Progenitor cell of endocrine pancreas (in vitro differentiated cells): ENCODE results near the gene ATF2. TPM values are rescaled to one million over a fixed set of nuclear protein-coding genes. Genes with fewer than 3 reads are reported as not detected.
"Not testable (repeated sequence)": the region's sequence is repeated elsewhere in the genome, so short reads cannot be mapped to it uniquely, and the experiment has no call there.

ENCODE experiments used
- DNase-seq: peaks from one replicate; pipeline ENCODE4 v3.0.0; 2021; ENCODE audit warnings: low spot score; ENCODE audit not compliant: unreplicated experiment
- H3K27ac Mint-ChIP-seq: 2 replicates; pipeline ENCODE4 v1.8.0; 2021; ENCODE audit warnings: mild to moderate bottlenecking, moderate library complexity, mixed read lengths
- H3K27me3 Mint-ChIP-seq: 2 replicates; pipeline ENCODE4 v1.8.0; 2021; ENCODE audit warnings: mixed read lengths
- H3K36me3 Mint-ChIP-seq: 2 replicates; pipeline ENCODE4 v1.8.0; 2022; ENCODE audit warnings: mixed read lengths; ENCODE audit not compliant: insufficient read depth
- H3K4me1 Mint-ChIP-seq: 2 replicates; pipeline ENCODE4 v1.8.0; 2021; ENCODE audit warnings: low read depth, mixed read lengths
- H3K4me3 Mint-ChIP-seq: 2 replicates; pipeline ENCODE4 v1.8.0; 2021; ENCODE audit warnings: low read depth, mild to moderate bottlenecking, moderate library complexity, mixed read lengths
- H3K9me3 Mint-ChIP-seq: 2 replicates; pipeline ENCODE4 v1.8.0; 2021; ENCODE audit warnings: low read depth, mixed read lengths
- total RNA-seq: library from RNA; stranded (reverse); gene quantifications from 2 replicates; pipeline ENCODE4 v1.2.1, GENCODE V29; 2021
- TF ChIP-seq, protein P1 (sequence below): fragments of 200-600 bp; sonication (generic); IDR thresholded peaks from one replicate; pipeline ENCODE4 v1.5.0; 2021; ENCODE audit warnings: antibody characterized with exemption, mild to moderate bottlenecking; ENCODE audit not compliant: unreplicated experiment

ATF2 gene
- total RNA-seq, 1 donor from 2014 or later = 58.9 TPM

DNA sequence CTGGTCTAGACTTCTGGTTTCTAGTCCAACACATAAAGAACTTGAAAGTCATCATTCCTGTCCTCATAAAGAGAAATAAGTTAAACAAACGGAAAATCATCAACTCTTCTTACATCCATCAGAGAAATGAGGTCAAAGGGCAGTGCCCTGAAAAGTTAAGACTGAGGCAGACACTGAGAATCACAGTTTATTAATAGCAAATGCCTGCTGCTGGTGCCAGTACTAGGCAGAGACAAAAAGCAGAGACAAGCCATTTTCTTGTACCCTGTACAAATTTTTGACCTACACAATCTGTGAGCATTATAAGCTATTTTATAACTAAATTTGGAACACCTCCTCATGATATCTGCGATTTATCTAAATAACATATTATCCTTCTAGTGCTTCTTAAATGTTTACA is 36.8 kb downstream of the ATF2 start:
- H3K9me3 Mint-ChIP-seq = peaks cover 9% of the 10 kb centered on the region
- H3K27ac Mint-ChIP-seq = no peak overlapping the region
- TF ChIP-seq, protein P1, sequence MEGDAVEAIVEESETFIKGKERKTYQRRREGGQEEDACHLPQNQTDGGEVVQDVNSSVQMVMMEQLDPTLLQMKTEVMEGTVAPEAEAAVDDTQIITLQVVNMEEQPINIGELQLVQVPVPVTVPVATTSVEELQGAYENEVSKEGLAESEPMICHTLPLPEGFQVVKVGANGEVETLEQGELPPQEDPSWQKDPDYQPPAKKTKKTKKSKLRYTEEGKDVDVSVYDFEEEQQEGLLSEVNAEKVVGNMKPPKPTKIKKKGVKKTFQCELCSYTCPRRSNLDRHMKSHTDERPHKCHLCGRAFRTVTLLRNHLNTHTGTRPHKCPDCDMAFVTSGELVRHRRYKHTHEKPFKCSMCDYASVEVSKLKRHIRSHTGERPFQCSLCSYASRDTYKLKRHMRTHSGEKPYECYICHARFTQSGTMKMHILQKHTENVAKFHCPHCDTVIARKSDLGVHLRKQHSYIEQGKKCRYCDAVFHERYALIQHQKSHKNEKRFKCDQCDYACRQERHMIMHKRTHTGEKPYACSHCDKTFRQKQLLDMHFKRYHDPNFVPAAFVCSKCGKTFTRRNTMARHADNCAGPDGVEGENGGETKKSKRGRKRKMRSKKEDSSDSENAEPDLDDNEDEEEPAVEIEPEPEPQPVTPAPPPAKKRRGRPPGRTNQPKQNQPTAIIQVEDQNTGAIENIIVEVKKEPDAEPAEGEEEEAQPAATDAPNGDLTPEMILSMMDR = no peak
- H3K4me1 Mint-ChIP-seq = peaks cover 6% of the 10 kb centered on the region
- DNase-seq = no peak
- peaks cover 30% of the 10 kb centered on the region for H3K36me3 Mint-ChIP-seq
- H3K27me3 Mint-ChIP-seq = no peaks in the 10 kb centered on the region
- no peak overlapping the region for H3K4me3 Mint-ChIP-seq

DNA sequence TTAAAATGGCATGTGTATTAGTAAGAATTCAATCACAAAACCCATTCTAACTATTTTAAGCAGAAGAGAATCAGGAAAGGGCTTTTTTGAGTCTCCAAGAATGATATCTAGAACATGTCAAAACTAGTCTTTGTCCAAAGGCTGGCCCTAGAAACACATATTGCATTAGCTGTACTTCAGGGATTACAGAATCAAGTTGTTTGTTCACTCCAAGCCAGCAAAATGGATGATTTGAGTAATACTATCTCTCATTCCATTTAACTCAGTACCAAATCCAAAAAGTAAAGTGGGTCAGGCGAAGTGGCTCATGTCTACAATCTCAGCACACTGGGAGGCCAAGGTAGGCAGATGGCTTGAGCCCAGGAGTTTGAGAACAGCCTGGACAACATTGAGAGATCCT is 41.3 kb downstream of the ATF2 start:
- Mint-ChIP-seq H3K27ac (no peak overlapping the region), H3K4me3 (no peak overlapping the region), H3K36me3 (peaks cover 23% of the 10 kb centered on the region), H3K4me1 (peaks cover 6% of the 10 kb centered on the region), H3K27me3 (no peaks in the 10 kb centered on the region), H3K9me3 (peaks cover 9% of the 10 kb centered on the region)
- TF ChIP-seq, protein P1 = no peak
- DNase-seq = no peak

DNA sequence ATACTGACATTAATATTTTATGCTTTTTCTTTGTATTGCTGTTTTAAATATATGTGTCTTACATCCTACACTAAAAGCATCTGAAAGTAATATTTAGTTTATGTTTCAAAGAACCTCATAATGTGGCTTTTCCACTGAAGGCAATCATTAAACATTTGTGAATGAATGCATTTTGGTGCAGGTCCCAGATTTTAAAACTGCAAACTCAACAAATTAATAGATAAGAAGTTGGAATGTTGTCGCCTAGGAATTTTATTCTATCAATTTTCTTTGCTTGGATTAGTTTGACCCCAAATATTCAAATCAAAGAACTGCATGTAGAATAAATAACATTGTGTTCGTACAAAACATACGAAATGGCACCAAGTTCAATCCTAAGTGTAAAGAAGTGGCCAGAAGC is 44.7 kb downstream of the ATF2 start:
- no peaks in the 10 kb centered on the region for H3K27me3 Mint-ChIP-seq
- peaks cover under 1% of the 10 kb centered on the region for H3K9me3 Mint-ChIP-seq
- H3K36me3 Mint-ChIP-seq = peaks cover 7% of the 10 kb centered on the region
- no peak for DNase-seq
- TF ChIP-seq, protein P1 = no peak
- H3K4me1 Mint-ChIP-seq = peaks cover 4% of the 10 kb centered on the region
- H3K4me3 Mint-ChIP-seq = no peak overlapping the region
- no peak overlapping the region for H3K27ac Mint-ChIP-seq

DNA sequence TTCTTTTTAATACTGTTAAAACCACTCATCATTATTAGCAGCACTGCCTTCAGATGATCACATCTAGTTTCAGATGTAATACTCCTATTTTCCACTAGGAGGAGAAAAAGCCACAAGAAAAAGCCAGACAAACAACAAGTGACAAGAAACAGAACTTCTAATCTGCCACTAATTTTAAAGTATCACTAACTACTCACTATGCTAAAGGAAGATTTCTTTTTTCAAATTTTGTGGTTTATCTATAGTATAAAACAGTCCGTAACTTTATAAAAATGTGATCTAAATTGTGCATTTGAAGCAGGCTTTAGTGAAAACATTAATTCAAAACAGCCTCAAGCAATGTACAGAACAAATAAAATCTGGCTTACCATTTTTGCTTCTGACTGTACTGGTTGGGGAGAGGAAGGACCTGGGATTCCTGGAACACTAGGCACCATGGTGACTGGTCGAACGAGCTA is 56.8 kb downstream of the ATF2 start:
- Mint-ChIP-seq H3K4me1 (no peaks in the 10 kb centered on the region), H3K4me3 (no peak overlapping the region), H3K27ac (peak overlapping the region; percentile 44), H3K9me3 (peaks cover 6% of the 10 kb centered on the region), H3K36me3 (peaks cover 45% of the 10 kb centered on the region), H3K27me3 (no peaks in the 10 kb centered on the region)
- TF ChIP-seq, protein P1 = peak; percentile 65
- DNase-seq = no peak

DNA sequence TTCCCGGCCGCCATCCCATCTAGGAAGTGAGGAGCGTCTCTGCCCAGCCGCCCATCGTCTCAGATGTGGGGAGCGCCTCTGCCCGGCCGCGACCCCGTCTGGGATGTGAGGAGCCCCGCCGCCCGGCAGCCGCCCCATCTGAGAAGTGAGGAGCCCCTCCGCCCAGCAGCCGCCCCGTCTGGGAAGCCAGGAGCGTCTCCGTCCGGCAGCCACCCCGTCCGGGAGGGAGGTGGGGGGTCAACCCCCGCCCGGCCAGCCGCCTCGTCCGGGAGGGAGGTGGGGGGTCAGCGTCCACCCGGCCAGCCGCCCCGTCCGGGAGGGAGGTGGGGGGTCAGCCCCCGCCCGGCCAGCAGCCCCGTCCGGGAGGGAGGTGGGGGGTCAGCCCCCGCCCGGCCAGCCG is 59.9 kb downstream of the ATF2 start:
- not testable (repeated sequence) for H3K4me3 Mint-ChIP-seq, H3K9me3 Mint-ChIP-seq, H3K27ac Mint-ChIP-seq, H3K4me1 Mint-ChIP-seq, DNase-seq, H3K27me3 Mint-ChIP-seq
- peaks cover 46% of the 10 kb centered on the region for H3K36me3 Mint-ChIP-seq

DNA sequence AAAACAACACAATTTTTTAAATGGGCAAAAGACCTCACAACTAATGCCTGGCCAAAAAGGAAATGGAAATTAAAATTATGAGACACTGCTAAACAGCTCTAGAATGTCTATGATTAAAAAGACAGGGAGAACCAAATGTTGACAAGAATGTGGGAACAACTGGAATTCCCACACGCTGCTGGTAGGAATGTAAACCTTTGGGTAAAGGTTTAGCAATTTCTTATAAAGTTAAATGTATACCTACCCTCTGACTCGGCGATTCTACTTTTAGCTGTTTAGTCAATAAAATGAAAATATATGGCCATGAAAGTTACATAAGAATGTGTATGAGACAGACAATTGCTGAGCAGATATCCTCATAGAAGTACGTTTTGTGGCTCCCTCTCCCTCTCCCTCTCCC is 60.9 kb downstream of the ATF2 start:
- Mint-ChIP-seq H3K27ac (peak overlapping the region; percentile 56), H3K4me1 (peaks cover 2% of the 10 kb centered on the region), H3K36me3 (peaks cover 47% of the 10 kb centered on the region), H3K9me3 (peaks cover 6% of the 10 kb centered on the region), H3K27me3 (no peaks in the 10 kb centered on the region), H3K4me3 (no peak overlapping the region)
- TF ChIP-seq, protein P1 = no peak
- DNase-seq = no peak
